HFFc6 (cell line): ENCODE measurements around the gene PRSS2. TPM values are rescaled to one million over a fixed set of nuclear protein-coding genes. Genes with fewer than 3 reads are reported as not detected.

ENCODE experiments used
- DNase-seq: peaks from one replicate; pipeline ENCODE4 v3.0.0-alpha.2; 2018
- H3K27ac Mint-ChIP-seq: 2 replicates; pipeline ENCODE4 v1.8.0; 2020; ENCODE audit warnings: mild to moderate bottlenecking, mixed read lengths
- H3K27me3 Mint-ChIP-seq: 2 replicates; pipeline ENCODE4 v1.8.0; 2021; ENCODE audit warnings: mild to moderate bottlenecking, moderate library complexity, mixed read lengths; ENCODE audit not compliant: insufficient read depth
- H3K36me3 Mint-ChIP-seq: 2 replicates; pipeline ENCODE4 v1.8.0; 2021; ENCODE audit warnings: low read depth, mixed read lengths
- H3K4me1 Mint-ChIP-seq: 2 replicates; pipeline ENCODE4 v1.8.0; 2020; ENCODE audit warnings: low read depth, mixed read lengths
- H3K4me3 Mint-ChIP-seq: 2 replicates; pipeline ENCODE4 v1.8.0; 2020; ENCODE audit warnings: mild to moderate bottlenecking, moderate library complexity, mixed read lengths
- H3K9me3 Mint-ChIP-seq: 2 replicates; pipeline ENCODE4 v1.8.0; 2020; ENCODE audit warnings: mild to moderate bottlenecking, mixed read lengths
- total RNA-seq, 6 experiments: library from RNA; stranded (reverse); fragmentation: NEBNext Ultra II Directional; extraction: Animal tissue kit (Norgen Biotek cat#: 25700); gene quantifications; 2 replicates in 1 of 6; 3 replicates in 5 of 6; pipeline ENCODE4 v1.2.3, GENCODE V29; 2021
- TF ChIP-seq, protein P1 (sequence below): fragments of 200-600 bp; sonication (generic); IDR thresholded peaks from 2 replicates; pipeline ENCODE4 v1.5.0; 2021; ENCODE audit warnings: antibody characterized with exemption, mild to moderate bottlenecking

The PRSS2 gene
- total RNA-seq, 6 experiments from 2014 or later: not detected

DNA sequence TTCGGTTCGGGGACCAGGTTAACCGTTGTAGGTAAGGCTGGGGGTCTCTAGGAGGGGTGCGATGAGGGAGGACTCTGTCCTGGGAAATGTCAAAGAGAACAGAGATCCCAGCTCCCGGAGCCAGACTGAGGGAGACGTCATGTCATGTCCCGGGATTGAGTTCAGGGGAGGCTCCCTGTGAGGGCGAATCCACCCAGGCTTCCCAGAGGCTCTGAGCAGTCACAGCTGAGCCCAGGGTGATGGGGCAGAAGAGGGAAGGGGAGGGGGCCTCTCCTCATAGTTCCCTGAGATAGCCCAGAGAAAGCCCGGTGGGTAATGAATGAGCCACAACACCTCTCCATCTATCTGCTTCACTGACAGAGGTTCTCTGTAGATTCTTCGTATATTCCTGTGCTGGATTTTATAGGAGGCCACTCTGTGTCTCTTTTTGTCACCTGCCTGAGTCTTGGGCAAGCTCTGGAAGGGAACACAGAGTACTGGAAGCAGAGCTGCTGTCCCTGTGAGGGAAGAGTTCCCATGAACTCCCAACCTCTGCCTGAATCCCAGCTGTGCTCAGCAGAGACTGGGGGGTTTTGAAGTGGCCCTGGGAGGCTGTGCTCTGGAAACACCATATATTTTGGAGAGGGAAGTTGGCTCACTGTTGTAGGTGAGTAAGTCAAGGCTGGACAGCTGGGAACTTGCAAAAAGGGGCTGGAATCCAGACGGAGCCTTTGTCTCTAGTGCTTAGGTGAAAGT, 16.4 kb downstream of the PRSS2 start:
- H3K27ac Mint-ChIP-seq: no peak overlapping the region
- TF ChIP-seq, protein P1, sequence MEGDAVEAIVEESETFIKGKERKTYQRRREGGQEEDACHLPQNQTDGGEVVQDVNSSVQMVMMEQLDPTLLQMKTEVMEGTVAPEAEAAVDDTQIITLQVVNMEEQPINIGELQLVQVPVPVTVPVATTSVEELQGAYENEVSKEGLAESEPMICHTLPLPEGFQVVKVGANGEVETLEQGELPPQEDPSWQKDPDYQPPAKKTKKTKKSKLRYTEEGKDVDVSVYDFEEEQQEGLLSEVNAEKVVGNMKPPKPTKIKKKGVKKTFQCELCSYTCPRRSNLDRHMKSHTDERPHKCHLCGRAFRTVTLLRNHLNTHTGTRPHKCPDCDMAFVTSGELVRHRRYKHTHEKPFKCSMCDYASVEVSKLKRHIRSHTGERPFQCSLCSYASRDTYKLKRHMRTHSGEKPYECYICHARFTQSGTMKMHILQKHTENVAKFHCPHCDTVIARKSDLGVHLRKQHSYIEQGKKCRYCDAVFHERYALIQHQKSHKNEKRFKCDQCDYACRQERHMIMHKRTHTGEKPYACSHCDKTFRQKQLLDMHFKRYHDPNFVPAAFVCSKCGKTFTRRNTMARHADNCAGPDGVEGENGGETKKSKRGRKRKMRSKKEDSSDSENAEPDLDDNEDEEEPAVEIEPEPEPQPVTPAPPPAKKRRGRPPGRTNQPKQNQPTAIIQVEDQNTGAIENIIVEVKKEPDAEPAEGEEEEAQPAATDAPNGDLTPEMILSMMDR: no peak
- DNase-seq: no peak
- H3K4me1 Mint-ChIP-seq: peaks cover 11% of the 10 kb centered on the region
- no peak overlapping the region for H3K4me3 Mint-ChIP-seq
- peaks cover 22% of the 10 kb centered on the region for H3K27me3 Mint-ChIP-seq
- H3K9me3 Mint-ChIP-seq: no peaks in the 10 kb centered on the region
- no peaks in the 10 kb centered on the region for H3K36me3 Mint-ChIP-seq

DNA sequence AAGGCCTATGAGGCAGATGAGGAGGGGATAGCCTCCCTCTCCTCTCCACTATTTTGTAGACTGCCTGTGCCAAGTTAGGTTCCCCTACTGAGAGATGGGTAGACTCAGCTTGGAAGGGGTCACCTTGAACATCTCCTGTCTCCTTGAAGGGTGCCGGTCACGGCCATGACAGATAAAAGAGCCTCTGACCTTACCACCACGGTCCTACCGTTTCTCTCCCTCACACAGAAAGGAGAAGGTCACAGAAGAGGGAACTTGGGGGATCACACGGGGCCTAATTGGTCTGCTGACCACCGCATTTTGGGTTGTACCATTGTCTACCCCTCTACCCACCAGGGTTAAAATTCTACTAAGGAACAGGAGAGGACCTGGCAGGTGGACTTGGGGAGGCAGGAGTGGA, 17.0 kb downstream of the PRSS2 start:
- Mint-ChIP-seq H3K4me3 (no peak overlapping the region), H3K9me3 (no peaks in the 10 kb centered on the region), H3K4me1 (peaks cover 9% of the 10 kb centered on the region), H3K27ac (no peak overlapping the region), H3K27me3 (peaks cover 27% of the 10 kb centered on the region), H3K36me3 (no peaks in the 10 kb centered on the region)
- DNase-seq: no peak
- TF ChIP-seq, protein P1: no peak

DNA sequence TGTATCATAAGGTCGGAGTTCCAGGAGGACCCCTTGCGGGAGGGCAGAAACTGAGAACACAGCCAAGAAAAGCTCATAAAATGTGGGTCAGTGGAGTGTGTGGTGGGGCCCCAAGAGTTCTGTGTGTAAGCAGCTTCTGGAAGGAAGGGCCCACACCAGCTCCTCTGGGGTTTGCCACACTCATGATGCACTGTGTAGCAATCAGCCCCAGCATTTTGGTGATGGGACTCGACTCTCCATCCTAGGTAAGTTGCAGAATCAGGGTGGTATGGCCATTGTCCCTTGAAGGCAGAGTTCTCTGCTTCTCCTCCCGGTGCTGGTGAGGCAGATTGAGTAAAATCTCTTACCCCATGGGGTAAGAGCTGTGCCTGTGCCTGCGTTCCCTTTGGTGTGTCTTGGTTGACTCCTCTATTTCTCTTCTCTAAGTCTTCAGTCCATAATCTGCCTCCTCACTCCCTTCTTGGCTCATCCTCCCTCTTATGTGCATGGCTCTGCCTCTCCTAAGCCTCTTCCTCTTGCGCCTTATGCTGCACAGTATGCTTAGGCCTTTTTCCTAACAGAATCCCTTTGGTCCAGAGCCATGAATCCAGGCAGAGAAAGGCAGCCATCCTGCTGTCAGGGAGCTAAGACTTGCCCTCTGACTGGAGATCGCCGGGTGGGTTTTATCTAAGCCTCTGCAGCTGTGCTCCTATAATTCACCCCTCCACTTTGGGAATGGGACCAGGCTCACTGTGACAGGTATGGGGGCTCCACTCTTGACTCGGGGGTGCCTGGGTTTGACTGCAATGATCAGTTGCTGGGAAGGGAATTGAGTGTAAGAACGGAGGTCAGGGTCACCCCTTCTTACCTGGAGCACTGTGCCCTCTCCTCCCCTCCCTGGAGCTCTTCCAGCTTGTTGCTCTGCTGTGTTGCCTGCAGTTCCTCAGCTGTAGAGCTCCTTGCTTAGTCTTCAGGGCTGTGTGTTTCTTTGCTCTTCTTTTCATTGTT, 17.8 kb downstream of the PRSS2 start:
- Mint-ChIP-seq H3K27ac (no peak overlapping the region), H3K27me3 (peaks cover 27% of the 10 kb centered on the region), H3K4me3 (no peak overlapping the region), H3K36me3 (no peaks in the 10 kb centered on the region), H3K4me1 (peaks cover under 1% of the 10 kb centered on the region; the same call in 1 of the 2 replicates), H3K9me3 (no peaks in the 10 kb centered on the region)
- TF ChIP-seq, protein P1: no peak
- DNase-seq: no peak

DNA sequence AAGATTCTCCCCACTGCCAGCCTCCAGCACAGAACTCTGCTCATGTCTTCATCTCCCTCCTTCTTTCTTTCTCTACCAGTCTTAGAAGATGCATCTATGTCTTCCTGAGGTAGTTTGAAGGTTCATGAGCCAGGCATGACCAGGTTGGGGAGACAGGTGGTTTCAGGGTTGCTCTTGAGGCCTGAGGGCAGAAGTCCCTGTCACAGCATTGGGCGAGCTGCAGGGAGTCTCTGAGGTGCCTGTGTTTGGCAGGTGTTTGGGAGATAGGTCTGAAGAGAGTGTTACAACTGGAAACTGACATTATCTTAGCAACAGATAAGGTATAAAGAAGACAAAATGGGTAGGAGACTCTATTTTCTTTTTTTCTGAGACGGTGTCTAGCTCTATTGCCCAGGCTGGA, 18.7 kb downstream of the PRSS2 start:
- Mint-ChIP-seq H3K4me1 (no peaks in the 10 kb centered on the region; the same call in 1 of the 2 replicates), H3K4me3 (no peak overlapping the region), H3K27ac (no peak overlapping the region), H3K36me3 (no peaks in the 10 kb centered on the region), H3K27me3 (peaks cover 35% of the 10 kb centered on the region), H3K9me3 (no peaks in the 10 kb centered on the region)
- DNase-seq: no peak
- TF ChIP-seq, protein P1: no peak

DNA sequence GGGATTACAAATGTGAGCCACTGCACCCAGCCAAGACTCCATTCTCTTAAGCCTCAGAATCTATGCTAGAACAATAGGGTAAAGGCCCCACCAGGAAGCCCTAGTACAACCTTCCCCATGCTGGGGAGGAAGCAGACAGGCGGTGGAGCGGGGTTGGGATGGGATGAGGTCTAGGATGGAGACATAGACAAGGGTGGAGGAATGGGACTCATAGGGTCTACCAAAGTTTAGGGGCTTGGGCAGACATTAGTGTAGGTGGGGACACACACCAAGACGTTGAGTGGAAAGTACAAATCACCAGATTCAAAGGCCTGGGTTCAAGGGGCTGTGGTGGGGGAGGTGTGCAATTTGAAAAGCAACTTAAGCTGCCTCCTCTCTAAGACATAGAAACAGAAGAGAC, 19.3 kb downstream of the PRSS2 start:
- TF ChIP-seq, protein P1: no peak
- Mint-ChIP-seq H3K4me1 (no peaks in the 10 kb centered on the region; the same call in 1 of the 2 replicates), H3K9me3 (no peaks in the 10 kb centered on the region), H3K4me3 (no peak overlapping the region), H3K27ac (no peak overlapping the region), H3K36me3 (no peaks in the 10 kb centered on the region), H3K27me3 (peaks cover 41% of the 10 kb centered on the region)
- no peak for DNase-seq
